Measurements from ENCODE around the gene MRFAP1L1.
A peak's percentile ranks its signal among the peaks of the same experiment; 100 is the strongest.
"Not testable (repeated sequence)": the region's sequence is repeated elsewhere in the genome, so short reads cannot be mapped to it uniquely, and the experiment has no call there.

Gene MRFAP1L1

GRCh38 chr4:6733358-6734164, 23.9 kb upstream of the MRFAP1L1 start:
- no peak for DNase-seq

- no peak for DNase-seq
Measured at GRCh38 chr4:6732441-6733357, 23.0 kb upstream of the MRFAP1L1 start.

- DNase-seq = no peak
Measured at GRCh38 chr4:6731780-6732179, 22.1 kb upstream of the MRFAP1L1 start.

GRCh38 chr4:6731318-6731675, 21.6 kb upstream of the MRFAP1L1 start:
- DNase-seq = no peak

- no peak for DNase-seq
Measured at GRCh38 chr4:6730603-6731317, 21.1 kb upstream of the MRFAP1L1 start.

- DNase-seq = no peak
Measured at GRCh38 chr4:6728320-6729029, 18.8 kb upstream of the MRFAP1L1 start.

- DNase-seq = no peak
Measured at GRCh38 chr4:6727943-6728250, 18.2 kb upstream of the MRFAP1L1 start.

GRCh38 chr4:6727081-6727942, 17.6 kb upstream of the MRFAP1L1 start:
- DNase-seq = no peak

GRCh38 chr4:6725427-6725961, 15.8 kb upstream of the MRFAP1L1 start:
- not testable (repeated sequence) for DNase-seq

- no peak for DNase-seq
Measured at GRCh38 chr4:6724421-6725111, 14.9 kb upstream of the MRFAP1L1 start.

- DNase-seq = no peak
Measured at GRCh38 chr4:6723851-6724250, 14.2 kb upstream of the MRFAP1L1 start.

- no peak for DNase-seq
Measured at GRCh38 chr4:6722891-6723290, 13.2 kb upstream of the MRFAP1L1 start.

GRCh38 chr4:6721121-6721520, 11.5 kb upstream of the MRFAP1L1 start:
- no peak for DNase-seq

GRCh38 chr4:6720202-6720699, 10.6 kb upstream of the MRFAP1L1 start:
- DNase-seq = peak; percentile 36

- no peak for DNase-seq
Measured at GRCh38 chr4:6719611-6720179, 10.0 kb upstream of the MRFAP1L1 start.

- no peak for DNase-seq
Measured at GRCh38 chr4:6718932-6719610, 9.4 kb upstream of the MRFAP1L1 start.

GRCh38 chr4:6716958-6717655, 7.4 kb upstream of the MRFAP1L1 start:
- no peak for DNase-seq

- DNase-seq = peak; percentile 88
Measured at GRCh38 chr4:6716018-6716911, 6.6 kb upstream of the MRFAP1L1 start, which contains the start of gene BLOC1S4. Gene BLOC1S4 (plus strand): TSS chr4:6716174. CDS start chr4:6716210, 36 bp downstream.

Measured in NCI-H526 treated with DMSO at 0.1 percent for 48 hours (cell line).